NCI-H748 treated with DMSO at 0.1 percent for 48 hours (cell line): Measurements from ENCODE around the gene PTCD2.

Source experiments
- DNase-seq: peaks from one replicate; lab custom pipeline; 2025; lab: John Stamatoyannopoulos, UW

Gene PTCD2

GRCh38 chr5:72319976-72320752 lies at the start of gene PTCD2, which contains the start of gene MRPS27:
PTCD2 (plus strand) TSS chr5:72320373; CDS start chr5:72320383, 10 bp downstream.
MRPS27 (minus strand) TSS chr5:72320240; CDS start chr5:72320221, 19 bp downstream.
- peak; percentile 98 for DNase-seq

GRCh38 chr5:72271702-72272101 lies 48.5 kb upstream of the PTCD2 start:
- DNase-seq: no peak

- DNase-seq: no peak
Measured at GRCh38 chr5:72272398-72272797, 47.8 kb upstream of the PTCD2 start.

- no peak for DNase-seq
Measured at GRCh38 chr5:72273547-72273946, 46.6 kb upstream of the PTCD2 start.

GRCh38 chr5:72276219-72276752 lies 43.9 kb upstream of the PTCD2 start:
- DNase-seq: no peak

- no peak for DNase-seq
Measured at GRCh38 chr5:72280581-72281069, 39.5 kb upstream of the PTCD2 start.

- DNase-seq: no peak
Measured at GRCh38 chr5:72281430-72281763, 38.8 kb upstream of the PTCD2 start.

GRCh38 chr5:72281764-72282499 lies 38.2 kb upstream of the PTCD2 start:
- no peak for DNase-seq

- DNase-seq: no peak
Measured at GRCh38 chr5:72282878-72283277, 37.3 kb upstream of the PTCD2 start.

GRCh38 chr5:72283358-72283757 lies 36.8 kb upstream of the PTCD2 start:
- DNase-seq: no peak

GRCh38 chr5:72284559-72285423 lies 35.4 kb upstream of the PTCD2 start:
- no peak for DNase-seq

- DNase-seq: no peak
Measured at GRCh38 chr5:72285424-72285821, 34.8 kb upstream of the PTCD2 start.

GRCh38 chr5:72286798-72287197 lies 33.4 kb upstream of the PTCD2 start:
- no peak for DNase-seq

- DNase-seq: no peak
Measured at GRCh38 chr5:72288924-72289323, 31.2 kb upstream of the PTCD2 start.

- DNase-seq: no peak
Measured at GRCh38 chr5:72290356-72291133, 29.6 kb upstream of the PTCD2 start.

GRCh38 chr5:72291601-72292000 lies 28.6 kb upstream of the PTCD2 start:
- DNase-seq: no peak

- DNase-seq: no peak
Measured at GRCh38 chr5:72292411-72292810, 27.8 kb upstream of the PTCD2 start.

- no peak for DNase-seq
Measured at GRCh38 chr5:72293495-72294055, 26.6 kb upstream of the PTCD2 start.

- DNase-seq: no peak
Measured at GRCh38 chr5:72294473-72294872, 25.7 kb upstream of the PTCD2 start.

- DNase-seq: no peak
Measured at GRCh38 chr5:72295539-72295938, 24.6 kb upstream of the PTCD2 start.

GRCh38 chr5:72296256-72296655 lies 23.9 kb upstream of the PTCD2 start:
- DNase-seq: no peak
